Measurements from ENCODE around the gene DEAF1.
"Not testable (repeated sequence)": the region's sequence is repeated elsewhere in the genome, so short reads cannot be mapped to it uniquely, and the experiment has no call there.

Gene DEAF1

GRCh38 chr11:699116-699508 is 4.1 kb upstream of the DEAF1 start:
- no peak for DNase-seq

- no peak for DNase-seq
These were observed 3.6 kb upstream of the DEAF1 start for GRCh38 chr11:698493-699115.

- DNase-seq: no peak
These were observed 2.8 kb upstream of the DEAF1 start for GRCh38 chr11:697811-698311.

GRCh38 chr11:696955-697491 is 2.0 kb upstream of the DEAF1 start:
- no peak for DNase-seq

- peak; percentile 76 for DNase-seq
These were observed 671 bp upstream of the DEAF1 start, which contains the start of gene TMEM80 for GRCh38 chr11:695538-696248. TSS of gene TMEM80 (plus strand) at chr11:695816. CDS start at chr11:695828, 12 bp downstream.

- no peak for DNase-seq
These were observed 191 bp upstream of the DEAF1 start for GRCh38 chr11:695288-695537.

GRCh38 chr11:693887-694562 is 997 bp downstream of the DEAF1 start:
- peak; percentile 37 for DNase-seq

- DNase-seq: no peak
These were observed 1.6 kb downstream of the DEAF1 start for GRCh38 chr11:693415-693831.

- no peak for DNase-seq
These were observed 2.1 kb downstream of the DEAF1 start for GRCh38 chr11:692824-693414.

GRCh38 chr11:691710-692590 is 3.1 kb downstream of the DEAF1 start:
- DNase-seq: no peak

- DNase-seq: no peak
These were observed 4.0 kb downstream of the DEAF1 start for GRCh38 chr11:690738-691633.

- DNase-seq: not testable (repeated sequence)
These were observed 4.8 kb downstream of the DEAF1 start for GRCh38 chr11:690244-690643.

- DNase-seq: no peak
These were observed 5.4 kb downstream of the DEAF1 start for GRCh38 chr11:689625-690024.

GRCh38 chr11:688681-689080 is 6.3 kb downstream of the DEAF1 start:
- no peak for DNase-seq

GRCh38 chr11:687751-688150 is 7.3 kb downstream of the DEAF1 start:
- no peak for DNase-seq

- DNase-seq: no peak
These were observed 8.4 kb downstream of the DEAF1 start for GRCh38 chr11:686451-687243.

GRCh38 chr11:680970-681369 is 14.1 kb downstream of the DEAF1 start:
- no peak for DNase-seq

- DNase-seq: no peak
These were observed 14.5 kb downstream of the DEAF1 start for GRCh38 chr11:680476-680875.

- DNase-seq: no peak
These were observed 15.5 kb downstream of the DEAF1 start for GRCh38 chr11:679271-680207.
